Measurements from ENCODE around the gene TMOD4.
A peak's percentile ranks its signal among the peaks of the same experiment; 100 is the strongest.

Gene TMOD4

GRCh38 chr1:151147665-151148064 is 28.1 kb downstream of the TMOD4 start:
- no peak for TF ChIP-seq CTCF (IDR thresholded peaks at IDR 0.05; ENCODE audit: borderline replicate concordance, control extremely low read depth, extremely low read depth, insufficient read depth, missing control alignments)
- in situ Hi-C loops (cut with MboI; ENCODE audit: low sequenced_read_pairs, unreplicated experiment): no loop called here
- no peak for DNase-seq (ENCODE audit: low spot score)

- in situ Hi-C loops (cut with MboI; ENCODE audit: low sequenced_read_pairs, unreplicated experiment): no loop called here
- no peak for DNase-seq (ENCODE audit: low spot score)
- no peak for TF ChIP-seq CTCF (IDR thresholded peaks at IDR 0.05; ENCODE audit: borderline replicate concordance, control extremely low read depth, extremely low read depth, insufficient read depth, missing control alignments)
Measured at GRCh38 chr1:151147132-151147503, 28.7 kb downstream of the TMOD4 start.

GRCh38 chr1:151146412-151147131 is 29.2 kb downstream of the TMOD4 start, which contains the start of gene SEMA6C:
Gene SEMA6C (minus strand): TSS chr1:151146631. CDS start chr1:151142621, 4,010 bp downstream.
- in situ Hi-C loops (cut with MboI; ENCODE audit: low sequenced_read_pairs, unreplicated experiment): no loop called here
- TF ChIP-seq CTCF (IDR thresholded peaks at IDR 0.05; ENCODE audit: borderline replicate concordance, control extremely low read depth, extremely low read depth, insufficient read depth, missing control alignments): no peak
- DNase-seq (ENCODE audit: low spot score): peak; percentile 96

- in situ Hi-C loops (cut with MboI; ENCODE audit: low sequenced_read_pairs, unreplicated experiment): no loop called here
- DNase-seq (ENCODE audit: low spot score): no peak
- TF ChIP-seq CTCF (IDR thresholded peaks at IDR 0.05; ENCODE audit: borderline replicate concordance, control extremely low read depth, extremely low read depth, insufficient read depth, missing control alignments): no peak
Measured at GRCh38 chr1:151146072-151146411, 29.7 kb downstream of the TMOD4 start.

GRCh38 chr1:151145304-151146071 is 30.3 kb downstream of the TMOD4 start:
- in situ Hi-C loops (cut with MboI; ENCODE audit: low sequenced_read_pairs, unreplicated experiment): no loop called here
- DNase-seq (ENCODE audit: low spot score): no peak
- TF ChIP-seq CTCF (IDR thresholded peaks at IDR 0.05; ENCODE audit: borderline replicate concordance, control extremely low read depth, extremely low read depth, insufficient read depth, missing control alignments): no peak

GRCh38 chr1:151144474-151145303 is 31.1 kb downstream of the TMOD4 start:
- DNase-seq (ENCODE audit: low spot score): no peak
- TF ChIP-seq CTCF (IDR thresholded peaks at IDR 0.05; ENCODE audit: borderline replicate concordance, control extremely low read depth, extremely low read depth, insufficient read depth, missing control alignments): no peak
- in situ Hi-C loops (cut with MboI; ENCODE audit: low sequenced_read_pairs, unreplicated experiment): no loop called here

Data from GM13976 (cell line).